H1 (cell line): ENCODE measurements around the gene C14orf119.

Experiments used
- CTCF ChIP-seq, 3 experiments: IDR thresholded peaks; 1 replicate in 2 of 3; 2 replicates in 1 of 3; pipeline versions ENCODE4 v1.5.1 to v1.6.1; 2011; ENCODE audit warnings: low read length in 3 of 3, mild to moderate bottlenecking in 3 of 3, inconsistent platforms in 2 of 3, low read depth in 1 of 3, moderate library complexity in 1 of 3; ENCODE audit not compliant: insufficient read depth in 1 of 3; ENCODE audit errors: control extremely low read depth in 1 of 3
- EZH2 ChIP-seq: fragments of 200-600 bp; sonication (generic); IDR thresholded peaks from 2 replicates; pipeline ENCODE4 v1.7.1; 2012; ENCODE audit warnings: low read depth, mild to moderate bottlenecking, moderate library complexity, low read length, inconsistent platforms; ENCODE audit not compliant: severe bottlenecking
- MAFK ChIP-seq: IDR thresholded peaks from 2 replicates; pipeline ENCODE4 v1.6.1; 2012; ENCODE audit warnings: low read depth, mild to moderate bottlenecking, improper control_type of control experiment, low read length
- NANOG ChIP-seq: IDR thresholded peaks from 2 replicates; pipeline ENCODE4 v1.6.1; 2011; ENCODE audit warnings: low read length, low read depth, mild to moderate bottlenecking, inconsistent platforms; ENCODE audit not compliant: insufficient read depth, poor library complexity, severe bottlenecking
- POLR2A ChIP-seq, 2 experiments: IDR thresholded peaks; 1 replicate in 1 of 2; 2 replicates in 1 of 2; pipeline ENCODE4 v1.6.1; 2011; ENCODE audit warnings: low read depth in 2 of 2, low read length in 2 of 2, mild to moderate bottlenecking in 2 of 2; ENCODE audit errors: control extremely low read depth in 1 of 2
- POLR2AphosphoS5 ChIP-seq: IDR thresholded peaks from 2 replicates; pipeline ENCODE4 v1.6.1; 2011; ENCODE audit warnings: low read depth, low read length
- RAD21 ChIP-seq, 2 experiments: IDR thresholded peaks in 1 of 2; conservative IDR thresholded peaks in 1 of 2; 2 replicates each; pipeline ENCODE4 v1.6.1; 2011; ENCODE audit warnings: low read depth in 2 of 2, low read length in 2 of 2, improper control_type of control experiment in 1 of 2, inconsistent platforms in 1 of 2, mild to moderate bottlenecking in 1 of 2, moderate library complexity in 1 of 2
- SIN3A ChIP-seq, 2 experiments: IDR thresholded peaks in 1 of 2; conservative IDR thresholded peaks in 1 of 2; 2 replicates each; pipeline ENCODE4 v1.6.1; 2011 to 2012; ENCODE audit warnings: low read length in 2 of 2, improper control_type of control experiment in 1 of 2, low read depth in 1 of 2, mild to moderate bottlenecking in 1 of 2
- SP2 ChIP-seq: IDR thresholded peaks from 2 replicates; pipeline ENCODE4 v1.6.1; 2012; ENCODE audit warnings: mild to moderate bottlenecking, low read length, inconsistent platforms

- TF ChIP-seq POLR2AphosphoS5 (no peak), CTCF (IDR thresholded peaks at IDR 0.05; ENCODE audit: control extremely low read depth in 1 of 3, insufficient read depth in 1 of 3, low read depth in 1 of 3, low read length in 3 of 3) (no peak), RAD21 (IDR thresholded peaks at IDR 0.05 in 1 of 2, conservative IDR thresholded peaks at IDR 0.05 in 1 of 2; ENCODE audit: low read depth in 2 of 2, low read length in 2 of 2) (no peak), MAFK (no peak), SIN3A (conservative IDR thresholded peaks at IDR 0.05 in 1 of 2, IDR thresholded peaks at IDR 0.05 in 1 of 2; ENCODE audit: low read depth in 1 of 2, low read length in 2 of 2) (no peak), EZH2 (no peak), POLR2A (IDR thresholded peaks at IDR 0.05; ENCODE audit: control extremely low read depth in 1 of 2, low read depth in 2 of 2, low read length in 2 of 2) (no peak), NANOG (no peak), SP2 (no peak)
Observed at GRCh38 chr14:23115918-23116317, 20.6 kb downstream of the C14orf119 start.
